ENCODE results near the gene VCX.
"Not testable (repeated sequence)": the region's sequence is repeated elsewhere in the genome, so short reads cannot be mapped to it uniquely, and the experiment has no call there.

Gene VCX

GRCh38 chrX:7842871-7843270, at the start of gene VCX:
VCX (plus strand) TSS chrX:7843171; CDS start chrX:7843204, 33 bp downstream.
- in situ Hi-C loops (cut with MboI; ENCODE audit: low sequenced_read_pairs): not testable (repeated sequence)

- in situ Hi-C loops (cut with MboI; ENCODE audit: low sequenced_read_pairs): no loop called here
These were observed 44.6 kb upstream of the VCX start for GRCh38 chrX:7798327-7798726.

- in situ Hi-C loops (cut with MboI; ENCODE audit: low sequenced_read_pairs): no loop called here
These were observed 41.3 kb upstream of the VCX start for GRCh38 chrX:7801711-7802110.

GRCh38 chrX:7815166-7815805, 27.7 kb upstream of the VCX start:
- in situ Hi-C loops (cut with MboI; ENCODE audit: low sequenced_read_pairs): no loop called here

GRCh38 chrX:7828594-7828993, 14.4 kb upstream of the VCX start:
- in situ Hi-C loops (cut with MboI; ENCODE audit: low sequenced_read_pairs): no loop called here

GRCh38 chrX:7841084-7841805, 1.7 kb upstream of the VCX start:
- in situ Hi-C loops (cut with MboI; ENCODE audit: low sequenced_read_pairs): no loop called here

- in situ Hi-C loops (cut with MboI; ENCODE audit: low sequenced_read_pairs): no loop called here
These were observed 9.2 kb downstream of the VCX start for GRCh38 chrX:7852166-7852565.

- in situ Hi-C loops (cut with MboI; ENCODE audit: low sequenced_read_pairs): no loop called here
These were observed 29.1 kb downstream of the VCX start for GRCh38 chrX:7872042-7872441.

GRCh38 chrX:7876957-7877356, 34.0 kb downstream of the VCX start:
- in situ Hi-C loops (cut with MboI; ENCODE audit: low sequenced_read_pairs): no loop called here

- in situ Hi-C loops (cut with MboI; ENCODE audit: low sequenced_read_pairs): no loop called here
These were observed 46.2 kb downstream of the VCX start for GRCh38 chrX:7889135-7889534.

- in situ Hi-C loops (cut with MboI; ENCODE audit: low sequenced_read_pairs): no loop called here
These were observed 46.7 kb downstream of the VCX start for GRCh38 chrX:7889680-7890079.

GRCh38 chrX:7891928-7892327, 49.0 kb downstream of the VCX start:
- in situ Hi-C loops (cut with MboI; ENCODE audit: low sequenced_read_pairs): no loop called here
